T follicular helper cell (primary cell): ENCODE data around the gene SYNGR1.
A peak's percentile ranks its signal among the peaks of the same experiment; 100 is the strongest.
"Not testable (repeated sequence)": the region's sequence is repeated elsewhere in the genome, so short reads cannot be mapped to it uniquely, and the experiment has no call there.

Experiments
- DNase-seq: peaks from one replicate; pipeline ENCODE4 v3.0.0-alpha.2; 2020; ENCODE audit warnings: low read depth

SYNGR1 gene

DNA sequence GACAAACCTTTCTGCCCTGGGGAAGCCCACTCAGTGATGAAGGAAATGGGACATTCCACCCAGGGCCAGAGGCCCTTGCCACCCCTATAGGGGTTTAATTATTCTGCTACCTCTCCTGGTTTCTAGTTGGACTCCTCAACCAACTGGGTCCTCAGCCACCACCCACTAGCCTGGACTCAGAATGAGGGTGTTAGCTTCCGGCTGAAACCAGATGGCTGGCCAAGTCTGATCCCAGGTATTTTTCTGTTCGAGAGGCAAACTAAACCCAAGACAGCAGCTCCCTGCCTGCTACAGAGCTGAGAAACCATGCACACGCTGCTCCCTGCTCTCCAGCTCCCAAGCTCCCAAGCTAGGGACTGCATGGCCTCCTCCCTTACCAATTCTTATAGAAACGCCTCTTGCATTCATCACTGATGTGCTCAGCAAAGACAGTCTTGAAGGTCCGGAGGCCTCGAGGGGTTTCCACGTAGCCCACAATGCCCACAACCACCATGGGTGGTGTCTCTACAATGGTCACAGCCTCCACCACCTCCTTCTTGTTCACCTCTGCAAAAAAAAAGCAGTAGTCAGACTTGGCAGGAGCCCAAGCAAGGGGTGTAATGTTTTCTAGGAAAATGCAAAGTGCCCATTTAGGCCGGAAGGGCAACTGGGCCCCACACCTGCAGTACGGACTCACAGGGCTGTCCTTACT is 32.6 kb upstream of the SYNGR1 start:
- no peak for DNase-seq

DNA sequence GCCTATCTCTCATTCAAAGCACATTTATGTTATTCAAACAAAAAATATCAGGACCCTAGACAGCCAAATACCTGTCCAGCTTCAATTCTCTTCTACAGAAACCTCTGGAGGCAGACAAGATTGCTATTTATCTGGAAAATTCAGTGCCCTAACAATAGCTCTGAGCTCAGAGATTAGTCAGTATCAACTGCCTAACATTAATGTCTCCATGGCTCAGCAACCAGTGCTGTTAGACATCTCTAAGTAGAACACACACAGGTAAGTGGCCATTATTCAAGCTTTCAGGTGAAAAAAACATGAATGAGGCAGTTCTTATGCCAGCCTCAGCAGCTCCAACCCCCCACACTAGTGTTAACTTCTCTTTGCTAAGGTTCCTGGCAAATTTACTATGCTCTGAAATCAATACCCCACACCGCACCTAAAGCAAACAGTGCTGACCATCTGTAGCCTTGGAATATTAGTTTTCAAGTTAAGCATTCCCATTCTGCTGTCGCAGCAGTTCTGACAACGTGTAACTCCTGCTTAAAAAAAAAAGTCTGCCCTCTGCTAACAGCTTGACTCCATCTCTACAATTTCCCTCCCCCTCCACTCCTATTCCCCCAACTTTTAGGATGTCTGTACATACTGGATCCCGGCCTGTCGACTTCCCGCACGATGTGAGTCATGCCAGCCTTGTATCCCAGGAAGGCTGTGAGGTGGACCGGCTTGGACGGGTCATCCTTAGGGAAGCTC is 31.9 kb upstream of the SYNGR1 start:
- DNase-seq, result no peak

DNA sequence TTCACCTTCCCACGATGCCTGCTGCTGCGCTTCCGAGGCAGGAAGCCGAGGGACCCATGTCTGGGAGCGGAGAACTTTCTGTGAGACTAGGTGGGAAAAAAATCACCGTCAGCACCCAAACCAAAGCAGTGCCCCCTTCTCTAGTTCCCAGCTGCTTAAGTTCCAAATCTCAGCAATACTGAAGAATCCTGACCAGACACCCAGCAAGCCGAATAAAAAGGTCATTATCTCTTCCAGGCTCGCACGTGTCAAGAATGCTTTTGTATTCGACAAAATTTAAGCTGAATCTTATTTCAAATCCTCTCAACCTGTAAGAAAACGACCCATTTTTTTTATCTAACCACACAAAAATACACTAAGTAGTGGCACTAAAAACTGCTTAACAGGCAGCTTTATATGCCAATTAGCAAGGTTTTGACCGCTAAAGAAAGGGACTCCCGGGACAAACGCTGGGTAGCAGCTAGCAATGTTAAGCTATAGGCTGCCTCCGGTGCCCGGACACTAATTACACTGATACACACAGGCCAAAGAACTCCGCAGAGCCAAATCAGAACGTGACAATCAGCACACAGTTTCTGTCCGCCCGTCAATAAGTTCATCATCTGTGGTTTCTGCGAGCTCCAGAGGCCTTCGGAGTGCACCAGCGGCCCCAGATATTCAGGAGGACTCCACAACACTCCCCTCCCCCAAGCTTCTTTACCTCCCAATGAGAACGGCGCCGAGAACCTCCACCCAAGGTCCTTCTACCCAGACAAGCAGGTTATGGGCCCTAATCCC is 31.1 kb upstream of the SYNGR1 start:
- DNase-seq, result peak; percentile 35

DNA sequence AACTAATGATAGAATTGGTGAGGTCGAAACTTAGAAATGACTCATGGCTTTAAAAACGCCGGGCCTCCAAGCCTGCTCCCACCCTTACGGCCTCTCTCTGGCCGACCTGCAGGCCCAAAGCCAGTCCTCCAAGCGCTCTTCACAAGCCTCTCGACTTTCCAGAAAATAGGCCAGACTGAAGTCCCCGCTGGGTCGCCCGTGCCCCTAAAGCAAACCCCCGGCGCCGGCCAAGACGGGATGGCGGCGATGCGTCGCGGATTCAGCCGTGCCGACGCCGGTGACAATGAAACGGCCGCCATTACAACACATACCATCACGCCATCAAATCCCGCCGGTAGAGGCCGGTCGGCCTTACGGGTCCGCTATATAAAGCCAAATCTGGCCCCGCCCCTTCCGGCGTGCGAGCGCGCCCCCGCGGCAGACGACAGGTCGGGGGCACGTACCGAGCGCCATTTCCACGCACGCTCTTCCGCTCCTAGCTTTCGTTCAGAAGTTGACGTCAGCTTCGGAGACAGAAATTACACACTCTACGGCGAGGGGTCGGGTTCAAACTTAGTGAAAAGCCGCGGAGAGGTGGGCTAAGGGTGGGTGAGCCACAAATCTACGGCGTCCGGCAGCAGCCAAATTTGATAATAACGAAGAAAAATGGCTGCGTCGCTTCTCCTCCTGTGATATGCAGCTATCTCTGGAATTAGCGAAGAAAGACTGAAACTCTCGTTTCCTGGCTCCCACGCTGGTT is 30.3 kb upstream of the SYNGR1 start, which contains the start of gene RPL3:
TSS of gene RPL3 (minus strand) at position 340 of the 739 bp plus-strand sequence. CDS start at position 314, 26 bp downstream.
- DNase-seq, result peak; percentile 91

DNA sequence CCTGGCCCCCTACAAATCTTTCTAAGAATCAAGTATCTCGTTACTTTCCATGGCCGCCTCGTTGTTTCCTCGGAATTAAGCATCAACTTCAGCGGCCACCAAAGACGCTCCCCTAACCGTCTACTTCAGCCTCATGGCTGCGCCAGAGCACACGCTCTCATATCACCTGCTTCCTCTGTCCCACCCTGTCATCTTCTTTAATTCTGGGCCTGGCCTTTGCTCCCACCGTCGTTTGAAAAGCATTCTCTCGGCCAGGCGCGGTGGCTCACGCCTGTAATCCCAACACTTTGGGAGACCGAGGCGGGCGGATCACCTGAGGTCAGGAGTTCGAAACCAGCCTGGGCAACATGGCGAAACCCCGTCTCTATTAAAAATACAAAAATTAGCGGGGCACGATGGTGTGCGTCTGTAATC is 29.2 kb upstream of the SYNGR1 start:
- DNase-seq, result not testable (repeated sequence)

DNA sequence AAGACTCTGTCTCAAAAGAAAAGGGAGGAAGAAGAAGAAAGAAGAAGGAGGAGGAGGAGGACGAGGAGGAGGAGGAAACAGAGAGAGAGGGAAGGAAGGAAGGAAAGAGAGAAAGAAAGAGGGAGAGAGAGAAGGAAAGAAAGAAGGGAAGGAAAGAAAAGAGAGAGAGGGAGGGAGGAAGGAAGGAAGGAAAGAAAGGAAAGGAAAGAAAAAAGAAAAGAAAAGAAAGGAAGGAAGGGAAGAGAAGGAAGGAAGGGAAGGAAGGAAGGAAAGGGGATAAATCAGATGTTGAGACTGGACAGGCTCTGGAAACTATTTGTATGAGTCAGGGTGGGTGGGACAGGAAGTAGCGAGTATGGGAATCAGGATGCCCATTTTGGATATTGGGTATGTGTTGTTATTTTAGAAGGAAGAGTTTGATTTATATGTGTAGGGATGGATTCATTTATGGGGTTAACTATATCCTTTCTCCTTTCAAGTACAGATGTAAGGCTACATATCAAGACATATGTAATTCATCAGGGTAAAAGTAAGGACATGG is 24.3 kb upstream of the SYNGR1 start:
- DNase-seq, result no peak

DNA sequence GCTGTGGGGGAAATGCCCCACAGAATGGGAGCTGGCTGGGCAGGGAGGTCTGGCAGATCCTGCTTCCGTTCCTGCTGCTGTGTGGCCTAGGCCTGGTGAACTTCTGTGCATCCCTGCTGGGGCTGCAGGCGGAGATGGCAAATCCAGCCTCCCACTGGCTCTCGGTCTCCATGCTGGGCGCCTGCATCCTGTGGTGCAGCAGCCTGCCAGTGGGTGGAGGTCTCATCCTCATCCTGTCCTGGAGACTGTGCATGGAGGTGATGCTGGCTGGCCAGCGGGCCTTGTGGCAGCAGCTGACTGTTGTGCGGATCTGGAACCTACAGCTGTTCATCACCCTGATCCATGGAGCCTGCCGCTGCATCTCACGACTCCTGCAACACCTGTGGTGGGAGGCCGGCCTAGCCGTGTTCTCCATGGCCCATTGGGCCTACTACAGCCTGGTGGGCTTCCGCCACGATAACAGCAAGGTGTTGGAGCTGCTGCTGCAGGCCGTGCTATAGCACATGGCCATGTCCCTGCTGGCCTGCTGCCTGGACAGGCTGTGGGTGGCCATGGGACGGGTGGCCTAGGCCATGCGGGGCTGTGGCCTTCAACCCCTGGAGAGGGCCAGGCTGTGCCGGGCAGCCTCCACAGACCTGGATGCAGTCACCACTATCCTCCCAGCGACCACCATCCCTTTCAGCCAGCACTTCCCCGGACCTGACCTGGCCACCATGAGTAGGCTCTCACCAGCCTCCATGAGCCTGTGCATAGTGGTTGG is 21.6 kb upstream of the SYNGR1 start:
- no peak for DNase-seq

DNA sequence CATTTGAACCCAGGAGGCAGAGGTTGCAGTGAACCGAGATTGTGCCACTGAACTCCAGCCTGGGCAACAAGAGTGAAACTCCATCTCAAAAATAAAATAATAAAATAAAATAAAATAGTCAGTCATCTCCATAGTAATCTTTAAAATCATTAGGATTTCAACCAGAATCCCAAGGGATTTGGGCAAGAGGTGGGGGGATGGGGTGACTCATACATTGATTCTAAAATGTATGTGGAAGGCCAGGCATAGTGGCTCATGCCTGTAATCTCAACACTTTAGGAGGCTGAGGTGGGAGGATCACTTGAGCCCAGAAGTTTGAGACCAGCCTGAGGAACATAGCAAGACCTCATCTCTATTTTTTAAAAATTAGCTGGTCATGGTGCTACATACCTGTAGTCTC is 19.2 kb upstream of the SYNGR1 start:
- not testable (repeated sequence) for DNase-seq

DNA sequence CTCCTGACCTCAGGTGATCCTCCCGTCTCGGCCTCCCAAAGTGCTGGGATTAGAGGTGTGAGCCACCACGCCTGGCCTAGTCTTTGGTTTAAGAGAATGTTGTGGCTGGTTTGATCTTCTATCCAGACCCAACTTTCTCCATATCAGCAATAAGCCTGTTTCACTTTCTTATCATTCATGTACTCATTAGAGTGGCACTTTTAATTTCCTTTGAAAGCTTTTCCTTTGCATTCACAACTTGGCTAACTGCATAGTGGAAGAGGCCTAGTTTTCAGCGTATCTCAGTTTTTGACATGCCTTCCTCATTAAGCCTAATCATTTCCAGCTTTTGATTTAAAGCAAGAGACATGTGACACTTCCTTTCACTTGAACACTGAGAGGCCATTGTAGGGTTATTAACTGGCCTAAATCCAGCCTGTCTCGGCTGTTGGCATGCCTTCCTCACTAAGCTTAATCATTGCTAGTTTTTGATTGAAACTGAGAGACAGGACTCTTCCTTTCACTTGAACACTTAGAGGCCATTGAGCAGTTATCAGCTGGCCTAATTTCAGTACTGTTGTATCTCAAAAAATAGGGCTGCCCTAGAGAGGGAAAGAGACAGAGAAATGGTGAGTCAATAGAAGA is 17.2 kb upstream of the SYNGR1 start:
- no peak for DNase-seq

DNA sequence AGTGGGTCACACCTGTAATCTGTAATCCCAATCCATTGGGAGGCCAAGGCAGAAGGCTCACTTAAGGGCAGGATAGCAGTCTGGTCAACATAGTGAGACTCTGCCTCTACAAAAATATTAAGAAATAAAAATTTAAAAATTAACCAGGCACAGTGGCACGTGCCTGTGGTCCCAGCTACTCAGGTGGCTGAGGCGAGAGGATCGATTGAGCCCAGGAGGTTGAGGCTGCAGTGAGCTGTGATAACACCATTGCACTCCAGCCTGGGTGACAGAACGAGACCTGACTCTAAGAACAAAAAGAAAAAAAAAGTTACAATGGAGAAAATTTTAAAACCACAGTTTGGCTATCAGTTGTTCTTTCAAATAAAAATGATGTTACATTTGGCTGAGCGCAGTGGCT is 13.4 kb upstream of the SYNGR1 start:
- DNase-seq, result no peak

DNA sequence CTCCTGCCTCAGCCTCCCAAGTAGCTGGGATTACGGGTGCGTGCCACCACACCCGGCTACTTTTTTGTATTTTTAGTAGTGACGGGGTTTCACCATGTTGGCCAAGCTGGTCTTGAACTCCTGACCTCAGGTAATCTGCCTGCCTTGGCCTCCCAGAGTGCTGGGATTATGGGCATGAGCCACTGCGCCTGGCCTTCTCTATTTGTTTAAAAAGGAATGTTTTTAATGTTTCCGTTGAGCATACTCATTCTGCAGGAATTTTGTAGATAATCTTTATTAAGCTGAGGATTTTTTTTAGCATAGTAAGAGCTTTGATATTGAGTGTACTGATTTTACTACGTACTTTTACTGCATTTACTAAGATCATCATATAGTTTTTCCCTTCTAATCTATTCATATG is 10.0 kb upstream of the SYNGR1 start:
- DNase-seq, result not testable (repeated sequence)

DNA sequence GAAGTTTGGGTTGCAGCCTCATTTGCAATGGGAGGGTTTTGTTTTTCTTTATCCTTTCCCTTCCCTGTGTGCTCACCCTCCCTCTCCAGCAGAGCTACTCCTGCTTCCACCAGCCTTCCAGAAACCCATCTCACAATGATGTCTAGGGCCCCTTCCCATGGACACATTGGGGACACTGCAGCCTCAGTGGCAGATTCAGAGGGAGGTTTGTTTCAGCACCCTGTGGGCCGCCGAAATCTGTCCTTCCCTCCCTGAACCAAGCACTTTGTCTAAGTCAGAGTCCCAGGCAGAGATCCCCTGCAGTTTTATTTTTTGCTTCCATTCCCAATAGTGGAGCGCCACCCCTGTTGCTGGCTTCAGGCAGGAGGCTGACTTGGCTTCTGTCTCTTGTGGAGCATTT is 8.6 kb upstream of the SYNGR1 start:
- no peak for DNase-seq

DNA sequence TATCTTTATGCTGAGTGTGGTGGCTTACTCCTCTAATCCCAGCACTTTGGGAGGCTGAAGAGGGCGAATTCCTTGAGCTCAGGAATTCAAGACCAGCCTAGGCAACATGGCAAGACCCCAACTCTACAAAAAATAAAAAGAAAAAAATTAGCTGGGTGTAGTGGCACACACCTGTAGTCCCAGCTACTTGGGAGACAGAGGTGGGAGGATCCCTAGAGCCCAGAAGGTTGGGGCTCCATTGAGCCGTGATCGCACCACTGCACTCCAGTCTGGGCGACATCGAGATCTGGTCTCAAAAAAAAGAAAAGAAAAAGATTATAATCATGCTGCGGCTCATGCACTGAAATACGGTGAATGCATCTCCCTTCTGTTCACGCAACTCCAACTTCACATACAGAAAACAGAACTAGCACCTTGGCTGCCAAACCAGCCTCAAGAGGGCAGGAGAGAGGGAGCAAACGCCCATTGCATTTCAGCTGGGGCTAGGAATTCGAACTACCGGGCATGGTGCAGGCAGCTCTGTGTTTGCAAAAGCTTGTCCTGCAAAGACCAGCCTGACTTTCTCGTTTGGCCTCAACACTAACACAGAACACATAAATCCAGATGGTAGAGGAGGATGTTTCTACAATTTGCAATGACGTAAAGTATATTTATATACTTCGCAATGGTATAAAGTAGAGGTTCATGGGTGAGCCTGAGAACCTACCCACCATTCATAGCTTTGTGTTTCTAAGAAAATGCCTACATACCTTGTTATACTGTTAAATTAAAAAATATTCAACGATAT is 6.3 kb upstream of the SYNGR1 start:
- DNase-seq, result peak; percentile 25

DNA sequence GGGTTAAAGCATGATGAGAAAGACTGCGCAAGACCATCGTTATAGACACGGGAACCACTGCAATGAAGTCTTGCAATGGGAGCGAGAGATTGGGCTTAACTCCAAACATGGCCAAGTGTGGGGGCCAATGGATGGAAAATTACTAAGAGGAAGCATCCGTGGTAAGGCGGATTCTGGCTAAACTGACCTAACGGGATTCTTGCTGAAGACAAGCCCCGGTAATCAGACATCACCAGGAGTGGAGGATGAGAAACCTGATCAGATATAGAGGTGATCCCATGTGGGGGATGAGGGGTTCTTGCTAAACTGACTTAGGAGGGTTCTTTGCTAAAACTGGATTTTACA is 5.8 kb upstream of the SYNGR1 start:
- no peak for DNase-seq

DNA sequence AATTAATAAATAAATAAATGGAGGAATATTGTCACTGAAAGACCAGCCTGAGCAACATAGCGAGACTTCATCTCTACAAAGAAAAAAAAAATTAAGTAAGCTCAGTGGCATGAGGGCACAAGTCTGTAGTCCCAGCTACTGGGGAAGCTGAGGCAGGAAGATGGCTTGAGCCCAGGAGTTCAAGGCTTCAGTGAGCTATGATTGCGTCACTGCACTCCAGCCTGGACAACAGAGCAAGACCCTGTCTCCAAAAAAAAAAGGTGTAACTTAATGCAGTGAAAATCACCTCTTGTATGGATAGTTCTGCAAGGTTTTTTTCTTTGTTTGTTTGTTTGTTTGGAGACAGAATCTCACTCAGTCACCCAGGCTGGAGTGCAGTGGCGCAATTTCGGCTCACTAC is 4.6 kb upstream of the SYNGR1 start:
- no peak for DNase-seq

DNA sequence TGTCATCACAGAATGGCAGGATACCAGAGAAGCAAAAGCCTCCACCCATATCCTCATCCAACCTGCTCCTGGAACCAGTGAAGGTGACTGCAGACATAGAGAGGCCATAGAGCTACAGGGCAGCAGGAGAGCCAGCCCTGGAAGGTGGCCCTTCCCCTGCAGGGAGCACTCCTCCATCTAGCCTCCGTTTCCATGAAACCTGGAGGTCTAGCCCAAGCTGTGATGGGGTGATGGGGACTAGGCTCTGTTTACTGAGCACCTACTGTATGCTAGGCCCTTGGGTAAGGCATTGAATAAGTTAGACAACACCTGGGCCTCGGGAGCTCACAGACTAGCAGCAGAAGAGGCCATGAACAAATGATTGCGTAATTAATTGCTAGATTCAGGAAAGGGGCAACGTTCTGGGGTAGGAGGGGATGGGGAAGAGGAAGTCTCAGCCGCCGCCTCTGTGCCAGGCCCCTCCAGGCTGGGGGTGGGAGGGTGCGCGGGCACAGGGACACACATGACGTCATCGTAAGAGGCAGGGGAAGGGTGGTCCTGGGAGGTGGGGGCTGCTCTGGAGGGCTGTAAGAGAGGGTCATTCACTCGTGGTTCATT is 784 bp upstream of the SYNGR1 start:
- DNase-seq, result no peak

DNA sequence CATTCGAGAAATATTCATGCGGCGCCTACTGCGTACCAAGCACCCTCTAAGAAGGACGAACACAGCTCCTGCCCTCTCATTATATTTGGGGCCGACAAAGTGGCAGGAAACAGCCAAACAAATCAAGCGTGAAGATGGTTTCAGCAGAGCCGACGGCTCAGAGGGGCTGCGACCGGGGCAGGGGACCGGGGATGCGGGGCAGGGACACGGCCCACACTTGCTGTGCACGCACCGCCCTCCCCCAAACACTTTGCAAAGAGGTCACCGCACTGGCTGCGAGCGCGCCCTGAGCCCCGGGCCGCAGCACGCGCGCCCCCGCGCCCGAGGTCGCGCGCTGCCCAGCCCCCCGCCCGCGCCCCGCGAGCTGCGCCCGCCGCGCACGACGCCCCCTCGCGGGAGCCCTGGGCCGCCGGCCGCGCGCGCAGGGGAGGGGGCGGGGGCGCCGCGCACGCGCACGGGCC is 255 bp upstream of the SYNGR1 start:
- no peak for DNase-seq

DNA sequence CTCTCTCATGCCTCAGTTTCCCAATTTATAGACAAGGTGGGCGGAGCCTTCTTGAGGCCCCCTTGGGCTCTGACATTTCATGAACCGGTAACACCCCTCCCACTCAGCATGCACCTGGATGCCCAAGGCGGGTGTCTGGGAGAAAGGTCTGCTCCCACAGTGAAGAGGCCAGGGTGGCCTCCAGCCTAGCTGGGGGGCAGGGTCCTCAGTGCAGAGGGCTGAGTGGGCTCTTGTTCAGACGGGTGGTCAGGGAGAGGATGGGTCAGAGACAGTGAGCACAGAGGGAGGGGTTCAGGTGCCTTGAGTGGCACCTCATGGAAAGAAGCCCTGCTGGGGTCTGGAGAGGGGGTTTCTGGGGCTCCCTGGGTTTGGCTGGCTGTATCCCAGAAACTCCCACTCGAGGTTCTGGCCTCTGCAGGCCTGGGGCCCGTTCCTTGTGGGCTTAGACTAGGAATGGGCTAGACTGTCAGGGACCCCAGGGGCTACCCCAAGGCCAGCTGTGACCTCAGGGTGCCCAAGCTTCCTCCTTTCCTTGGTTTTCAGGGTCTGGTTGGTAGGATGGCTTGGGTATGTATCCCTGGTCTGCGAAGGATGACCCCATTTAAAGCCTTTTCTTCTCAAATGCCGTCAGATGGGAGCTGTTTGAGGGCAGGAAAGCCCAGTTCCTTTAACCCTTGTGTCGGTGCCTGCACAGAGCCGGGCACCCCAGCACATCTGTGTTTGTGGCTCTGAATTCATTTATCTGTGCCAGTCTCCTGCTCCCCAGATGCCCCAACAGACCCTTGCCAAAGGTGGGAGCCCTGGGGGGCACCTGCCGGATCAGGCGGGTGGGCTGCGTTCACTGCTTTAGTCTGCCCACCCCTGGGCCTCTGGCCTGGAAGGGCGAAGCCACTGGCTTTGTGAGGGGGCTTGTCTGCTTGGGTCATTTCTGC is 1.2 kb downstream of the SYNGR1 start:
- no peak for DNase-seq
